OCI-LY1 (cell line): Measurements from ENCODE around the gene ANTXR1.

Experiments used
- H2AFZ ChIP-seq: fragments of 200-600 bp; sonication (generic), shearing (Covaris generic); 2 replicates; pipeline ENCODE4 v1.6.0; 2014; ENCODE audit warnings: antibody characterized with exemption, mild to moderate bottlenecking, low read length
- H3F3A ChIP-seq: fragments of 200-600 bp; sonication (generic), shearing (Covaris generic); 2 replicates; pipeline ENCODE4 v1.6.0; 2014; ENCODE audit warnings: mild to moderate bottlenecking, antibody characterized with exemption, low read length, moderate library complexity; ENCODE audit not compliant: insufficient read depth
- H3K27ac ChIP-seq: fragments of 200-600 bp; sonication (generic); 2 replicates; pipeline ENCODE4 v1.5.1; 2014; ENCODE audit warnings: low read length, mixed run types, mild to moderate bottlenecking, low read depth; ENCODE audit not compliant: poor library complexity, severe bottlenecking
- H3K27me3 ChIP-seq: fragments of 200-600 bp; sonication (generic); 2 replicates; pipeline ENCODE4 v1.6.0; 2014; ENCODE audit warnings: antibody characterized with exemption, mild to moderate bottlenecking, low read length, moderate library complexity; ENCODE audit not compliant: insufficient read depth
- H3K36me3 ChIP-seq: fragments of 200-600 bp; sonication (generic); 2 replicates; pipeline ENCODE4 v1.6.1; 2014; ENCODE audit warnings: mild to moderate bottlenecking, antibody characterized with exemption, low read length, moderate library complexity, mixed read lengths; ENCODE audit not compliant: insufficient read depth
- H3K4me1 ChIP-seq: fragments of 200-600 bp; sonication (generic); 2 replicates; pipeline ENCODE4 v1.5.1; 2014; ENCODE audit warnings: mild to moderate bottlenecking, low read length, moderate library complexity; ENCODE audit not compliant: insufficient read depth, severe bottlenecking
- H3K4me2 ChIP-seq: fragments of 200-600 bp; sonication (generic), shearing (Covaris generic); 2 replicates; pipeline ENCODE4 v1.6.1; 2014; ENCODE audit warnings: low read length
- H3K4me3 ChIP-seq: fragments of 200-600 bp; sonication (generic); 2 replicates; pipeline ENCODE4 v1.5.1; 2014; ENCODE audit warnings: low read length, low read depth, mild to moderate bottlenecking, mixed read lengths; ENCODE audit not compliant: poor library complexity, severe bottlenecking
- H3K79me2 ChIP-seq: fragments of 200-600 bp; shearing (Covaris generic); 2 replicates; pipeline ENCODE4 v1.6.1; 2016; ENCODE audit warnings: mixed run types, low read length, mixed read lengths; ENCODE audit not compliant: insufficient read depth
- H3K9ac ChIP-seq: fragments of 200-600 bp; sonication (generic), shearing (Covaris generic); 2 replicates; pipeline ENCODE4 v1.6.1; 2014; ENCODE audit warnings: mild to moderate bottlenecking, low read length, mixed read lengths
- H3K9me2 ChIP-seq: fragments of 200-600 bp; sonication (generic), shearing (Covaris generic); 2 replicates; pipeline ENCODE4 v1.6.1; 2014; ENCODE audit warnings: low read depth, mild to moderate bottlenecking, low read length, mixed read lengths
- H3K9me3 ChIP-seq: fragments of 200-600 bp; shearing (Covaris generic); 2 replicates; pipeline ENCODE4 v1.6.1; 2014; ENCODE audit warnings: low read length, mixed read lengths
- H4K20me1 ChIP-seq: fragments of 200-600 bp; sonication (generic), shearing (Covaris generic); 2 replicates; pipeline ENCODE4 v1.6.0; 2016; ENCODE audit warnings: mild to moderate bottlenecking, low read length; ENCODE audit not compliant: insufficient read depth
- EZH2 ChIP-seq: fragments of 200-600 bp; sonication (generic), shearing (Covaris generic); IDR thresholded peaks from 2 replicates; pipeline ENCODE4 v1.8.0; 2017; ENCODE audit warnings: borderline replicate concordance, mixed run types, mild to moderate bottlenecking, antibody characterized with exemption, low read length, moderate library complexity, mixed read lengths
- TF ChIP-seq, protein P1 (sequence below): fragments of 200-600 bp; sonication (generic), shearing (Covaris generic); IDR thresholded peaks from 2 replicates; pipeline ENCODE4 v1.5.1; 2017; ENCODE audit warnings: mild to moderate bottlenecking, antibody characterized with exemption, low read length, moderate library complexity, mixed read lengths

ANTXR1 gene

GRCh38 chr2:69070969-69071368 is 58.0 kb downstream of the ANTXR1 start:
- Histone ChIP-seq H3K27ac (no peak overlapping the region), H3K4me1 (no peaks in the 10 kb centered on the region), H2AFZ (no peak overlapping the region), H3F3A (no peaks in the 10 kb centered on the region), H3K4me3 (no peak overlapping the region), H4K20me1 (no peaks in the 10 kb centered on the region), H3K9me2 (no peaks in the 10 kb centered on the region), H3K79me2 (no peaks in the 10 kb centered on the region), H3K27me3 (no peaks in the 10 kb centered on the region), H3K36me3 (no peaks in the 10 kb centered on the region), H3K9me3 (no peaks in the 10 kb centered on the region), H3K4me2 (no peak overlapping the region), H3K9ac (no peak overlapping the region)
- no peak for TF ChIP-seq EZH2
- TF ChIP-seq, protein P1, sequence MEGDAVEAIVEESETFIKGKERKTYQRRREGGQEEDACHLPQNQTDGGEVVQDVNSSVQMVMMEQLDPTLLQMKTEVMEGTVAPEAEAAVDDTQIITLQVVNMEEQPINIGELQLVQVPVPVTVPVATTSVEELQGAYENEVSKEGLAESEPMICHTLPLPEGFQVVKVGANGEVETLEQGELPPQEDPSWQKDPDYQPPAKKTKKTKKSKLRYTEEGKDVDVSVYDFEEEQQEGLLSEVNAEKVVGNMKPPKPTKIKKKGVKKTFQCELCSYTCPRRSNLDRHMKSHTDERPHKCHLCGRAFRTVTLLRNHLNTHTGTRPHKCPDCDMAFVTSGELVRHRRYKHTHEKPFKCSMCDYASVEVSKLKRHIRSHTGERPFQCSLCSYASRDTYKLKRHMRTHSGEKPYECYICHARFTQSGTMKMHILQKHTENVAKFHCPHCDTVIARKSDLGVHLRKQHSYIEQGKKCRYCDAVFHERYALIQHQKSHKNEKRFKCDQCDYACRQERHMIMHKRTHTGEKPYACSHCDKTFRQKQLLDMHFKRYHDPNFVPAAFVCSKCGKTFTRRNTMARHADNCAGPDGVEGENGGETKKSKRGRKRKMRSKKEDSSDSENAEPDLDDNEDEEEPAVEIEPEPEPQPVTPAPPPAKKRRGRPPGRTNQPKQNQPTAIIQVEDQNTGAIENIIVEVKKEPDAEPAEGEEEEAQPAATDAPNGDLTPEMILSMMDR: no peak

DNA sequence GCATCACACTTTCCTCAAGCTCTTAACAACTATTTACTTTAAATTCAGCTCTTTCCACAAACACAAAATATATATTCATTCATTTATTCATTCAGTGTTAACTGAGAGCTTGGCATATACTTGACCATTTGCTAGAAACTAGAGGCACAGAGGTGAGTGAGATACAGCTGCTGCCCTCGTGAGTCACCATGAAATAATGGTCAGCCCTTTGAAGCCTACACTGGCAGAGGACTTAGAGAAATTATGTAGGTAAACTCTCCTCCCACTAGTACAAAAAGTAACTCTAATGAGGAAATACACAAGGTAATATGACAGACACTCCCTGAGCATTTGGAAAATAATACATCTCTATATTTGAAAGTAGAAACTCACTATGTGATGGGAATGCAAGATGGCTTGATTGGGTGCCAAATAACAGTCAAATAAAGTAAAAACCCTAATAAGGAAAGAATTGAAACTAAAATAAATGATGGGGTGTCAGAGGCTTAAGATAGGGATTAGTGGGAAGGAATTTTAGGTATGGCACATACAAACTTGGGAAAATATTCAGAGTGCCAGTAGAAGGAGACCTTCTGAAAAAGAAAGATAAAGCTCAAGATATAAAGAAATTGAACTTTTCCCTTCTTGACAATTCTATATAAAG is 61.1 kb downstream of the ANTXR1 start:
- Histone ChIP-seq H3K36me3 (no peaks in the 10 kb centered on the region), H4K20me1 (no peaks in the 10 kb centered on the region), H3K9ac (no peak overlapping the region), H3K4me1 (no peaks in the 10 kb centered on the region), H3K4me3 (no peak overlapping the region), H3K27ac (no peak overlapping the region), H3F3A (no peaks in the 10 kb centered on the region), H3K79me2 (no peaks in the 10 kb centered on the region), H3K4me2 (no peak overlapping the region), H3K9me3 (no peaks in the 10 kb centered on the region), H3K9me2 (no peaks in the 10 kb centered on the region), H2AFZ (no peak overlapping the region), H3K27me3 (no peaks in the 10 kb centered on the region)
- TF ChIP-seq, protein P1: no peak
- no peak for TF ChIP-seq EZH2

DNA sequence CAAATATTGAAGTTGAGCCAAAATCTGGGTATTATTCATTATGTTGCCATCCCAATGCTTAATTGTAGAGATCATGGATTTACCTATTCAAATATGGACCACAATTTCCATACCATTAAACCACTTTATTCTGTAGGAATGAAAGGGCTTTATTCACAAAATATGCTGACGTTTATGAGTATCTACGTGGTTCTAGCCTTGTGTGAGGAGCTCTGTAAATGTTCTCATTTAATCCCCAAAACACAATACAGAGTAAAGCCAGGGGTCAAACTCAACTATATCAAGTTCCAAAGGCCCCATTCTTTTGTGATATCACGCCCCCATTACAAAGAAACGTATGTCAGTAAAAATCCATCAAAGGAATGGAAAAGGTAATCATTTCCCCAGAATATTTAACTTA is 61.9 kb downstream of the ANTXR1 start:
- no peak overlapping the region for H2AFZ ChIP-seq
- H3K36me3 ChIP-seq: no peaks in the 10 kb centered on the region

More for the DNA sequence above, 61.9 kb downstream of the ANTXR1 start:
- no peak overlapping the region for H3K4me2 ChIP-seq
- H4K20me1 ChIP-seq: no peaks in the 10 kb centered on the region
- no peaks in the 10 kb centered on the region for H3F3A ChIP-seq
- H3K27ac ChIP-seq: no peak overlapping the region
- H3K9me3 ChIP-seq: no peaks in the 10 kb centered on the region
- no peaks in the 10 kb centered on the region for H3K27me3 ChIP-seq
- H3K4me1 ChIP-seq: no peaks in the 10 kb centered on the region
- no peaks in the 10 kb centered on the region for H3K9me2 ChIP-seq
- no peak overlapping the region for H3K9ac ChIP-seq
- H3K4me3 ChIP-seq: no peak overlapping the region
- TF ChIP-seq, protein P1: no peak
- no peak for TF ChIP-seq EZH2
- no peaks in the 10 kb centered on the region for H3K79me2 ChIP-seq
